ENCODE measurements around the gene GRID1. TPM values are rescaled to one million over a fixed set of nuclear protein-coding genes. Genes with fewer than 3 reads are reported as not detected.

GRID1 gene
- total RNA-seq, 1 experiment from 2014 or later = 0.37 TPM

DNA sequence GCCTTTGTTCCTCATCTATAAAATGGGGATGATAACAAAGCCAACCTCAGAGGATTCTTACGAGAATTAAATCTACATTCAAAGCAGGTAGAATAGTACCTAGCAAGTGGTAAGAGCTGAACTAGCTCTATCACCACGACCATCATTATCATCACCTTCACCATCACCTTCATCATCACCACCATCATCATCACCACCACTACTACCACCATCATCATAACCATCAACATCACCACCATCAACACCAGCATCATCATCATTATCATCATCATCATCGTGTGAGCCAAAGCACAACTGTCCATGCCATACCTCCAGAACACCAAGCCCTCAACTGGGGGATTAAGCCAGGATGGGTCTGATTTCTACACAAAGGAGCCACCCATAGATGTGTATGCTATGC, 206.8 kb downstream of the GRID1 start:
- no peaks in the 10 kb centered on the region for H3K4me1 Mint-ChIP-seq
- H3K4me3 Mint-ChIP-seq = no peak overlapping the region
- CTCF ChIA-PET = no interaction called here

More for the DNA sequence above, 206.8 kb downstream of the GRID1 start:
- H3K36me3 Mint-ChIP-seq = no peaks in the 10 kb centered on the region
- ATAC-seq (no peak), DNase-seq (ENCODE audit: low spot score) (no peak)
- peaks cover 2% of the 10 kb centered on the region; the same call in 1 of the 2 replicates for H3K27me3 Mint-ChIP-seq (ENCODE audit: low read depth)
- H3K27ac Mint-ChIP-seq = no peak overlapping the region
- POLR2A ChIA-PET = no interaction called here
- peaks cover 7% of the 10 kb centered on the region for H3K9me3 Mint-ChIP-seq
- TF ChIP-seq, protein P1, sequence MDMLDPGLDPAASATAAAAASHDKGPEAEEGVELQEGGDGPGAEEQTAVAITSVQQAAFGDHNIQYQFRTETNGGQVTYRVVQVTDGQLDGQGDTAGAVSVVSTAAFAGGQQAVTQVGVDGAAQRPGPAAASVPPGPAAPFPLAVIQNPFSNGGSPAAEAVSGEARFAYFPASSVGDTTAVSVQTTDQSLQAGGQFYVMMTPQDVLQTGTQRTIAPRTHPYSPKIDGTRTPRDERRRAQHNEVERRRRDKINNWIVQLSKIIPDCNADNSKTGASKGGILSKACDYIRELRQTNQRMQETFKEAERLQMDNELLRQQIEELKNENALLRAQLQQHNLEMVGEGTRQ (CRISPR knock-in tag; IDR thresholded peaks at IDR 0.05) = no peak
- TF ChIP-seq, protein P2, sequence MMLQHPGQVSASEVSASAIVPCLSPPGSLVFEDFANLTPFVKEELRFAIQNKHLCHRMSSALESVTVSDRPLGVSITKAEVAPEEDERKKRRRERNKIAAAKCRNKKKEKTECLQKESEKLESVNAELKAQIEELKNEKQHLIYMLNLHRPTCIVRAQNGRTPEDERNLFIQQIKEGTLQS (CRISPR knock-in tag; conservative IDR thresholded peaks at IDR 0.05) = no peak
- TF ChIP-seq, protein P3, sequence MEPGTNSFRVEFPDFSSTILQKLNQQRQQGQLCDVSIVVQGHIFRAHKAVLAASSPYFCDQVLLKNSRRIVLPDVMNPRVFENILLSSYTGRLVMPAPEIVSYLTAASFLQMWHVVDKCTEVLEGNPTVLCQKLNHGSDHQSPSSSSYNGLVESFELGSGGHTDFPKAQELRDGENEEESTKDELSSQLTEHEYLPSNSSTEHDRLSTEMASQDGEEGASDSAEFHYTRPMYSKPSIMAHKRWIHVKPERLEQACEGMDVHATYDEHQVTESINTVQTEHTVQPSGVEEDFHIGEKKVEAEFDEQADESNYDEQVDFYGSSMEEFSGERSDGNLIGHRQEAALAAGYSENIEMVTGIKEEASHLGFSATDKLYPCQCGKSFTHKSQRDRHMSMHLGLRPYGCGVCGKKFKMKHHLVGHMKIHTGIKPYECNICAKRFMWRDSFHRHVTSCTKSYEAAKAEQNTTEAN (CRISPR knock-in tag; IDR thresholded peaks at IDR 0.05) = no peak
- TF ChIP-seq, protein P4, sequence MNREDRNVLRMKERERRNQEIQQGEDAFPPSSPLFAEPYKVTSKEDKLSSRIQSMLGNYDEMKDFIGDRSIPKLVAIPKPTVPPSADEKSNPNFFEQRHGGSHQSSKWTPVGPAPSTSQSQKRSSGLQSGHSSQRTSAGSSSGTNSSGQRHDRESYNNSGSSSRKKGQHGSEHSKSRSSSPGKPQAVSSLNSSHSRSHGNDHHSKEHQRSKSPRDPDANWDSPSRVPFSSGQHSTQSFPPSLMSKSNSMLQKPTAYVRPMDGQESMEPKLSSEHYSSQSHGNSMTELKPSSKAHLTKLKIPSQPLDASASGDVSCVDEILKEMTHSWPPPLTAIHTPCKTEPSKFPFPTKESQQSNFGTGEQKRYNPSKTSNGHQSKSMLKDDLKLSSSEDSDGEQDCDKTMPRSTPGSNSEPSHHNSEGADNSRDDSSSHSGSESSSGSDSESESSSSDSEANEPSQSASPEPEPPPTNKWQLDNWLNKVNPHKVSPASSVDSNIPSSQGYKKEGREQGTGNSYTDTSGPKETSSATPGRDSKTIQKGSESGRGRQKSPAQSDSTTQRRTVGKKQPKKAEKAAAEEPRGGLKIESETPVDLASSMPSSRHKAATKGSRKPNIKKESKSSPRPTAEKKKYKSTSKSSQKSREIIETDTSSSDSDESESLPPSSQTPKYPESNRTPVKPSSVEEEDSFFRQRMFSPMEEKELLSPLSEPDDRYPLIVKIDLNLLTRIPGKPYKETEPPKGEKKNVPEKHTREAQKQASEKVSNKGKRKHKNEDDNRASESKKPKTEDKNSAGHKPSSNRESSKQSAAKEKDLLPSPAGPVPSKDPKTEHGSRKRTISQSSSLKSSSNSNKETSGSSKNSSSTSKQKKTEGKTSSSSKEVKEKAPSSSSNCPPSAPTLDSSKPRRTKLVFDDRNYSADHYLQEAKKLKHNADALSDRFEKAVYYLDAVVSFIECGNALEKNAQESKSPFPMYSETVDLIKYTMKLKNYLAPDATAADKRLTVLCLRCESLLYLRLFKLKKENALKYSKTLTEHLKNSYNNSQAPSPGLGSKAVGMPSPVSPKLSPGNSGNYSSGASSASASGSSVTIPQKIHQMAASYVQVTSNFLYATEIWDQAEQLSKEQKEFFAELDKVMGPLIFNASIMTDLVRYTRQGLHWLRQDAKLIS (CRISPR knock-in tag; IDR thresholded peaks at IDR 0.05; ENCODE audit: borderline replicate concordance) = no peak
- TF ChIP-seq NR2C2 (CRISPR knock-in tag; IDR thresholded peaks at IDR 0.05) = no peak
- TF ChIP-seq, protein P5, sequence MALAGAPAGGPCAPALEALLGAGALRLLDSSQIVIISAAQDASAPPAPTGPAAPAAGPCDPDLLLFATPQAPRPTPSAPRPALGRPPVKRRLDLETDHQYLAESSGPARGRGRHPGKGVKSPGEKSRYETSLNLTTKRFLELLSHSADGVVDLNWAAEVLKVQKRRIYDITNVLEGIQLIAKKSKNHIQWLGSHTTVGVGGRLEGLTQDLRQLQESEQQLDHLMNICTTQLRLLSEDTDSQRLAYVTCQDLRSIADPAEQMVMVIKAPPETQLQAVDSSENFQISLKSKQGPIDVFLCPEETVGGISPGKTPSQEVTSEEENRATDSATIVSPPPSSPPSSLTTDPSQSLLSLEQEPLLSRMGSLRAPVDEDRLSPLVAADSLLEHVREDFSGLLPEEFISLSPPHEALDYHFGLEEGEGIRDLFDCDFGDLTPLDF (CRISPR knock-in tag; IDR thresholded peaks at IDR 0.05) = no peak
- TF ChIP-seq ZNF423 (CRISPR knock-in tag; IDR thresholded peaks at IDR 0.05) = no peak
- TF ChIP-seq, protein P6, sequence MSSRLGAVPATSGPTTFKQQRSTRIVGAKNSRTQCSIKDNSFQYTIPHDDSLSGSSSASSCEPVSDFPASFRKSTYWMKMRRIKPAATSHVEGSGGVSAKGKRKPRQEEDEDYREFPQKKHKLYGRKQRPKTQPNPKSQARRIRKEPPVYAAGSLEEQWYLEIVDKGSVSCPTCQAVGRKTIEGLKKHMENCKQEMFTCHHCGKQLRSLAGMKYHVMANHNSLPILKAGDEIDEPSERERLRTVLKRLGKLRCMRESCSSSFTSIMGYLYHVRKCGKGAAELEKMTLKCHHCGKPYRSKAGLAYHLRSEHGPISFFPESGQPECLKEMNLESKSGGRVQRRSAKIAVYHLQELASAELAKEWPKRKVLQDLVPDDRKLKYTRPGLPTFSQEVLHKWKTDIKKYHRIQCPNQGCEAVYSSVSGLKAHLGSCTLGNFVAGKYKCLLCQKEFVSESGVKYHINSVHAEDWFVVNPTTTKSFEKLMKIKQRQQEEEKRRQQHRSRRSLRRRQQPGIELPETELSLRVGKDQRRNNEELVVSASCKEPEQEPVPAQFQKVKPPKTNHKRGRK (CRISPR knock-in tag; IDR thresholded peaks at IDR 0.05; ENCODE audit: borderline replicate concordance) = no peak
- TF ChIP-seq, protein P7, sequence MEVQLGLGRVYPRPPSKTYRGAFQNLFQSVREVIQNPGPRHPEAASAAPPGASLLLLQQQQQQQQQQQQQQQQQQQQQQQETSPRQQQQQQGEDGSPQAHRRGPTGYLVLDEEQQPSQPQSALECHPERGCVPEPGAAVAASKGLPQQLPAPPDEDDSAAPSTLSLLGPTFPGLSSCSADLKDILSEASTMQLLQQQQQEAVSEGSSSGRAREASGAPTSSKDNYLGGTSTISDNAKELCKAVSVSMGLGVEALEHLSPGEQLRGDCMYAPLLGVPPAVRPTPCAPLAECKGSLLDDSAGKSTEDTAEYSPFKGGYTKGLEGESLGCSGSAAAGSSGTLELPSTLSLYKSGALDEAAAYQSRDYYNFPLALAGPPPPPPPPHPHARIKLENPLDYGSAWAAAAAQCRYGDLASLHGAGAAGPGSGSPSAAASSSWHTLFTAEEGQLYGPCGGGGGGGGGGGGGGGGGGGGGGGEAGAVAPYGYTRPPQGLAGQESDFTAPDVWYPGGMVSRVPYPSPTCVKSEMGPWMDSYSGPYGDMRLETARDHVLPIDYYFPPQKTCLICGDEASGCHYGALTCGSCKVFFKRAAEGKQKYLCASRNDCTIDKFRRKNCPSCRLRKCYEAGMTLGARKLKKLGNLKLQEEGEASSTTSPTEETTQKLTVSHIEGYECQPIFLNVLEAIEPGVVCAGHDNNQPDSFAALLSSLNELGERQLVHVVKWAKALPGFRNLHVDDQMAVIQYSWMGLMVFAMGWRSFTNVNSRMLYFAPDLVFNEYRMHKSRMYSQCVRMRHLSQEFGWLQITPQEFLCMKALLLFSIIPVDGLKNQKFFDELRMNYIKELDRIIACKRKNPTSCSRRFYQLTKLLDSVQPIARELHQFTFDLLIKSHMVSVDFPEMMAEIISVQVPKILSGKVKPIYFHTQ (CRISPR knock-in tag; IDR thresholded peaks at IDR 0.05) = no peak
- TF ChIP-seq RORB (CRISPR knock-in tag; IDR thresholded peaks at IDR 0.05) = no peak
- no peak for TF ChIP-seq SOX15 (CRISPR knock-in tag; IDR thresholded peaks at IDR 0.05)
- TF ChIP-seq NFYB (CRISPR knock-in tag; conservative IDR thresholded peaks at IDR 0.05; ENCODE audit: low read depth) = no peak
- TF ChIP-seq, protein P8, sequence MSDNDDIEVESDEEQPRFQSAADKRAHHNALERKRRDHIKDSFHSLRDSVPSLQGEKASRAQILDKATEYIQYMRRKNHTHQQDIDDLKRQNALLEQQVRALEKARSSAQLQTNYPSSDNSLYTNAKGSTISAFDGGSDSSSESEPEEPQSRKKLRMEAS (CRISPR knock-in tag; IDR thresholded peaks at IDR 0.05) = no peak

Data from WTC11 (cell line).